ENCODE data around the gene FAM83C.
"Not testable (repeated sequence)": the region's sequence is repeated elsewhere in the genome, so short reads cannot be mapped to it uniquely, and the experiment has no call there.

The FAM83C gene

GRCh38 chr20:35262731-35263531 lies 29.3 kb downstream of the FAM83C start:
- not testable (repeated sequence) for DNase-seq

DNA sequence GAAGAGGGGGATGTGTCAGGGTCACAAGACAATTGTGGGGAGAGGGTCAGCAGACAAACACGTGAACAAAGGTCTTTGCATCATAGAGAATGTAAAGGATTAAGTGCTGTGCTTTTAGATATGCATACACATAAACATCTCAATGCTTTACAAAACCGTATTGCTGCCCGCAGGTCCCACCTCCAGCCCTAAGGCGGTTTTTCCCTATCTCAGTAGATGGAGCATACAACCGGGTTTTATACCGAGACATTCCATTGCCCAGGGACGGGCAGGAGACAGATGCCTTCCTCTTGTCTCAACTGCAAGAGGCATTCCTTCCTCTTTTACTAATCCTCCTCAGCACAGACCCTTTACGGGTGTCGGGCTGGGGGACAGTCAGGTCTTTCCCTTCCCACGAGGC lies 29.9 kb downstream of the FAM83C start:
- DNase-seq = not testable (repeated sequence)

DNA sequence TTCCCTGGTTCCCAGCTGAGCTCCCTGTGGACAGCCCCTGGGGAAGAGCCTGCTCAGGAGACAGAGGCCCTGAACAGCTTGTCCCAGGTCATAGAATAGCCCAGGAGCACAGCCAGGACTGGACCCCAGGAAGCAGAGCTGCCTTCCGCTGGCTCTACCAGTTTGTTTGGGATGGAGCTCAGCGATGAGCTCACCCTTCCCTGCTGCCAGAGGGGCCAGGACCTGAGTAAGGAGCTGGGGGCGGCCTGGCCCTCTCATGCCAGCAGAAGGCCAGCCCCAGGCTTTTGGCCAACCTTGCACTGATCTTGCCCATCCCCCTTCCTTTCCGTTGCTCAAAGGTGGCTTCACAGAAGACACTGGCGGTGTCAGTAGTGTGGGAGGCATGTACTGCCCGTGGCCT lies 31.8 kb downstream of the FAM83C start:
- no peak for DNase-seq

GRCh38 chr20:35257175-35257909 lies 34.9 kb downstream of the FAM83C start:
- DNase-seq = no peak

- DNase-seq = no peak
Measured at GRCh38 chr20:35254448-35254999, 37.7 kb downstream of the FAM83C start.

DNA sequence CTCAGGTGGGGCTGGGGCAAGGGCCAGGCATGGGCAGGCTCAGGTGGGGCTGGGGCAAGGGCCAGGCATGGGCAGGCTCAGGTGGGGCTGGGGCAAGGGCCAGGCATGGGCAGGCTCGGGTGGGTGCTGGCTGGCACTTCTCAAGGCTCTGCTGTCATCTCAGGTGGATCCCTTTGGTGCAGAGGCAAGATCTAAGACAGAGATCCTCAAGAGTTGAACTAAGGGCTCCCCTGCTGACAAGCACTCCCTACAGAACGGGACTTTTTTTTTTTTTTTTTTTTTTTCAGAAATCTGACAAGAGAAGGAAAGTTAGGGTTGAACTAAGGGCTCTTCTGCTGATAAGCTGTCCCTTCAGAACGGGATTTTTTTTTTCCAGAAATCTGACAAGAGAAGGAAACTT lies 39.2 kb downstream of the FAM83C start:
- DNase-seq = no peak

GRCh38 chr20:35252598-35252997 lies 39.6 kb downstream of the FAM83C start:
- not testable (repeated sequence) for DNase-seq

DNA sequence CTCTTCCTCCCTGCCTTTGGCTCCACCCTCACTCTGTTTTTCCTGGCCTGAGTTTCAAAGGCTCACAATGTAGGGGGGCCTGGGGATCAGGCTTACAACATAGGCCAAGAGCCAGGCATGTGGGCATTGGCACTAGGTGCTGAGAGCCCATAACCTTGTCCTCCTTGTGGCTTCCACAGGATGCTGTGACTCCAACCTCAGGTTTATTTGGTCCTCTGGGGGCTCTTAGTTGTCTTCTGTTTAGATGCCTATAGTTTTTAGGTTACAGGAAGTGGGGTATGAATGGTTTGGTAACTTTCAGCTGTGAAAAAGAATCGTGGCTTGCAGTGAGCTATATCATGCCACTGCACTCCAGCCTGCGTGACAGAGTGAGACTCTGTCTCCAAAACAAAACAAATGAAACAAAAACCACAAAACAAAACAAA lies 40.2 kb downstream of the FAM83C start:
- peak; percentile 16 for DNase-seq

DNA sequence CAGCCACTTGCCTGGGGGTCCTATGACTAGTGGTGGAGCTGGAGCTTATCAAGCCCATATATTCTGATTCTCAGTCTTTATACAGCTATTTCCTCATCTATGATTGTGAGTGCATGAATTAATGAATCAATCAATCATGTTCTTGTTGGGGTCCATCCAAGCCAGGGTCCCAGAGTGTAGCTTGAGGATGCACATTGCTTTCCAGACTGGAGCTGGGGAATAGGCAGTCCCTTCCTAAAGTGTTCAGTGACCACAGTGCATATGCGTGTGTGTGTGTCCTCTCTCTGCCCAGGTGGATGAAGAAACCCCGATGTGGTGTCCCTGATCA lies 40.6 kb downstream of the FAM83C start:
- DNase-seq = no peak

- DNase-seq = no peak
Measured at GRCh38 chr20:35248641-35249475, 43.4 kb downstream of the FAM83C start.

DNA sequence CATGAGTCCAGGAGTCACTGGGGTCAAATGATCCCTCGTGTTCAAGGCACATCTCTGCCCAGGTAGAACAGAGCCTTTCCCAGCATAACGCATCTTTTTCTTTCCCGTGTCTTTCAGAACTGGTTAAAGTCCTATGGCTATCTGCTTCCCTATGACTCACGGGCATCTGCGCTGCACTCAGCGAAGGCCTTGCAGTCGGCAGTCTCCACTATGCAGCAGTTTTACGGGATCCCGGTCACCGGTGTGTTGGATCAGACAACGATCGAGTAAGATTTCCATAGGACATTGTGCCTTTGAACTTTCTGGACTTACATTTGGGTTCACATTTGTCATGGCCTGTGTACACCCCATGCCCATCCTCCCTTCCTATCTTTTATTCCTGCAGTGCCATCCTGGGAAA lies 45.5 kb downstream of the FAM83C start:
- no peak for DNase-seq

- no peak for DNase-seq
Measured at GRCh38 chr20:35243986-35244385, 48.2 kb downstream of the FAM83C start.

DNA sequence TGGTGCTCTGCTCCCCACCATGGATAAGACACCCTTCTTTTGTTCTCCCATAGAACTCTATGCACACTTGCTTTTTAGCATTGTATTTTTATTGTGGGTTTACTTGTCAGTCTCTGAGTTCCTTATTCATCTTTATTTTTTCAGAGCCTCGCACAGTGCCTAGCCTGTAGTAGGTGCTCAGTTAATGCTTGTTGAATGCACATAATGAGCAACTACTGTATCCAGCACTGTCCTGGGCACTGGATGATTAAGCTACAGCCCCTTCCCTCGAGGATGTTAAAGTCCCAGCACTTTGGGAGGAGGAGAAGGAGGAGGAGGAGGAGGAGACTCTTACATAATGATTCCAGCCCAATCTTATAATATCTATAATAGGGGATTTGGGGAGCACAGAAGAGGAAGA lies 48.9 kb downstream of the FAM83C start:
- DNase-seq = no peak

- DNase-seq = no peak
Measured at GRCh38 chr20:35240811-35241293, 51.4 kb downstream of the FAM83C start.

GRCh38 chr20:35240083-35240810 lies 52.0 kb downstream of the FAM83C start:
- no peak for DNase-seq

- DNase-seq = no peak
Measured at GRCh38 chr20:35238735-35239134, 53.5 kb downstream of the FAM83C start.

- no peak for DNase-seq
Measured at GRCh38 chr20:35238170-35238569, 54.1 kb downstream of the FAM83C start.

GRCh38 chr20:35237486-35237885 lies 54.7 kb downstream of the FAM83C start:
- no peak for DNase-seq

- DNase-seq = no peak
Measured at GRCh38 chr20:35235881-35236280, 56.3 kb downstream of the FAM83C start.
